KMS-11 (cell line): ENCODE results near the gene DYRK1A.
"Not testable (repeated sequence)": the region's sequence is repeated elsewhere in the genome, so short reads cannot be mapped to it uniquely, and the experiment has no call there.

Experiments
- H2AFZ ChIP-seq: fragments of 200-600 bp; sonication (generic); 2 replicates; pipeline ENCODE4 v1.6.1; 2016; ENCODE audit warnings: antibody characterized with exemption, mixed run types, low read depth
- H3K27ac ChIP-seq: fragments of 200-600 bp; sonication (generic); 2 replicates; pipeline ENCODE4 v1.6.1; 2016; ENCODE audit warnings: mild to moderate bottlenecking, mixed run types
- H3K27me3 ChIP-seq: fragments of 200-600 bp; sonication (generic); 2 replicates; pipeline ENCODE4 v1.6.1; 2017; ENCODE audit warnings: mild to moderate bottlenecking, low read depth, mixed run types, moderate library complexity; ENCODE audit not compliant: insufficient read depth
- H3K36me3 ChIP-seq: fragments of 200-600 bp; sonication (generic); 2 replicates; pipeline ENCODE4 v1.6.1; 2017; ENCODE audit warnings: mild to moderate bottlenecking, mixed run types; ENCODE audit not compliant: insufficient read depth
- H3K4me1 ChIP-seq: fragments of 200-600 bp; sonication (generic); 2 replicates; pipeline ENCODE4 v1.6.1; 2016; ENCODE audit warnings: mild to moderate bottlenecking, low read depth, mixed run types; ENCODE audit not compliant: poor library complexity, severe bottlenecking
- H3K4me2 ChIP-seq: fragments of 200-600 bp; sonication (generic); 2 replicates; pipeline ENCODE4 v1.7.0; 2016; ENCODE audit warnings: mild to moderate bottlenecking, mixed run types
- H3K4me3 ChIP-seq: fragments of 200-600 bp; sonication (generic); IDR thresholded peaks from 2 replicates; pipeline ENCODE4 v1.6.1; 2017; ENCODE audit warnings: low read depth, low read length, mixed read lengths; ENCODE audit not compliant: insufficient read depth
- H3K79me2 ChIP-seq: fragments of 200-600 bp; sonication (generic); 2 replicates; pipeline ENCODE4 v1.6.1; 2016; ENCODE audit warnings: low read depth, mixed run types; ENCODE audit not compliant: insufficient read depth
- H3K9ac ChIP-seq: fragments of 200-600 bp; sonication (generic); 2 replicates; pipeline ENCODE4 v1.6.1; 2016; ENCODE audit warnings: mild to moderate bottlenecking, mixed run types
- H4K20me1 ChIP-seq: fragments of 200-600 bp; sonication (generic); 2 replicates; pipeline ENCODE4 v1.6.1; 2016; ENCODE audit warnings: mild to moderate bottlenecking, mixed run types; ENCODE audit not compliant: insufficient read depth
- CTCF ChIP-seq: fragments of 200-600 bp; sonication (generic); conservative IDR thresholded peaks from 2 replicates; pipeline ENCODE4 v1.6.1; 2017; ENCODE audit warnings: low read depth, mild to moderate bottlenecking, antibody characterized with exemption, low read length, moderate library complexity, mixed read lengths

DYRK1A gene

GRCh38 chr21:37520801-37521200 is 154.2 kb downstream of the DYRK1A start:
- H3K4me2 ChIP-seq, result no peak overlapping the region
- H3K27ac ChIP-seq, result no peak overlapping the region
- H2AFZ ChIP-seq, result no peak overlapping the region
- H3K36me3 ChIP-seq, result no peaks in the 10 kb centered on the region
- no peak overlapping the region for H3K9ac ChIP-seq
- H3K27me3 ChIP-seq, result no peaks in the 10 kb centered on the region
- H3K4me1 ChIP-seq, result peaks cover 4% of the 10 kb centered on the region
- no peak overlapping the region for H3K4me3 ChIP-seq
- no peak for TF ChIP-seq CTCF
- no peaks in the 10 kb centered on the region for H3K79me2 ChIP-seq
- H4K20me1 ChIP-seq, result no peaks in the 10 kb centered on the region

- TF ChIP-seq CTCF, result no peak
- no peaks in the 10 kb centered on the region for H3K79me2 ChIP-seq
Observed at GRCh38 chr21:37521658-37522057, 155.1 kb downstream of the DYRK1A start.

GRCh38 chr21:37522641-37523295 is 156.2 kb downstream of the DYRK1A start:
- no peak overlapping the region for H3K4me2 ChIP-seq
- no peak overlapping the region for H3K27ac ChIP-seq
- H3K4me3 ChIP-seq, result no peak overlapping the region
- H3K79me2 ChIP-seq, result no peaks in the 10 kb centered on the region
- no peaks in the 10 kb centered on the region for H3K27me3 ChIP-seq
- peaks cover 5% of the 10 kb centered on the region for H3K4me1 ChIP-seq
- no peaks in the 10 kb centered on the region for H3K36me3 ChIP-seq
- no peaks in the 10 kb centered on the region for H4K20me1 ChIP-seq
- H2AFZ ChIP-seq, result no peak overlapping the region
- no peak for TF ChIP-seq CTCF
- H3K9ac ChIP-seq, result no peak overlapping the region

More at GRCh38 chr21:37521658-37522057, 155.1 kb downstream of the DYRK1A start:
- Histone ChIP-seq H3K27me3 (no peaks in the 10 kb centered on the region), H3K27ac (no peak overlapping the region), H3K9ac (no peak overlapping the region), H4K20me1 (no peaks in the 10 kb centered on the region), H3K4me2 (no peak overlapping the region), H3K4me1 (peaks cover 5% of the 10 kb centered on the region), H3K36me3 (no peaks in the 10 kb centered on the region), H2AFZ (no peak overlapping the region), H3K4me3 (no peak overlapping the region)

- H4K20me1 ChIP-seq, H3K36me3 ChIP-seq, H3K4me1 ChIP-seq, H3K27me3 ChIP-seq, H3K4me3 ChIP-seq, H3K27ac ChIP-seq, H3K9ac ChIP-seq, H2AFZ ChIP-seq, H3K79me2 ChIP-seq, H3K4me2 ChIP-seq: not testable (repeated sequence)
Observed at GRCh38 chr21:37524944-37525343, 158.4 kb downstream of the DYRK1A start.

- no peaks in the 10 kb centered on the region for H3K79me2 ChIP-seq
- H3K27ac ChIP-seq, result no peak overlapping the region
- TF ChIP-seq CTCF, result no peak
- H3K27me3 ChIP-seq, result no peaks in the 10 kb centered on the region
- H2AFZ ChIP-seq, result no peak overlapping the region
- H3K4me3 ChIP-seq, result no peak overlapping the region
- no peak overlapping the region for H3K9ac ChIP-seq
- H3K4me1 ChIP-seq, result peaks cover 5% of the 10 kb centered on the region
- no peaks in the 10 kb centered on the region for H4K20me1 ChIP-seq
- no peak overlapping the region for H3K4me2 ChIP-seq
- no peaks in the 10 kb centered on the region for H3K36me3 ChIP-seq
Observed at GRCh38 chr21:37525810-37526209, 159.2 kb downstream of the DYRK1A start.
